ENCODE measurements around the gene TGM6. TPM values are rescaled to one million over a fixed set of nuclear protein-coding genes. Genes with fewer than 3 reads are reported as not detected.

TGM6 gene
- total RNA-seq, 4 donors from 2014 or later = not detected

- intact Hi-C loops (cut with DNase I; ENCODE audit: low total_unique reads) = no loop called here
- ATAC-seq = no peak
- Histone ChIP-seq H3K27ac (no peak overlapping the region), H3K4me3 (no peak overlapping the region), H3K27me3 (no peaks in the 10 kb centered on the region), H3K4me1 (no peaks in the 10 kb centered on the region), H3K9me3 (no peaks in the 10 kb centered on the region), H3K36me3 (peaks cover 0 to 22% of the 10 kb centered on the region in 2 donors)
- DNase-seq = no peak
- no peak for TF ChIP-seq CTCF (IDR thresholded peaks at IDR 0.05 in 4 of 5, conservative IDR thresholded peaks at IDR 0.05 in 1 of 5)
- TF ChIP-seq POLR2A (IDR thresholded peaks at IDR 0.05) = no peak
- in situ Hi-C loops (cut with MboI; ENCODE audit: low sequenced_read_pairs in 4 of 4) = loop anchor here in 1 of 4 donors (25.0 kb wide), 1 partner anchor 1344 kb away; the partner anchor contains the start of gene PSMF1
Measured at GRCh38 chr20:2455771-2456497, 75.2 kb downstream of the TGM6 start.

- Histone ChIP-seq H3K36me3 (peaks cover 0 to 53% of the 10 kb centered on the region in 2 donors), H3K4me3 (no peak overlapping the region), H3K9me3 (no peaks in the 10 kb centered on the region), H3K4me1 (no peaks in the 10 kb centered on the region), H3K27ac (no peak overlapping the region), H3K27me3 (no peaks in the 10 kb centered on the region)
- DNase-seq (no peak), ATAC-seq (no peak)
- in situ Hi-C loops (cut with MboI; ENCODE audit: low sequenced_read_pairs in 4 of 4) (loop anchor here in 1 of 4 donors (25.0 kb wide), 1 partner anchor 1347 kb away; the partner anchor contains the start of gene PSMF1), intact Hi-C loops (cut with DNase I; ENCODE audit: low total_unique reads) (no loop called here)
- TF ChIP-seq POLR2A (IDR thresholded peaks at IDR 0.05) (no peak), CTCF (IDR thresholded peaks at IDR 0.05 in 4 of 5, conservative IDR thresholded peaks at IDR 0.05 in 1 of 5) (no peak)
Measured at GRCh38 chr20:2458919-2459499, 78.3 kb downstream of the TGM6 start.

GRCh38 chr20:2459981-2460751 lies 79.5 kb downstream of the TGM6 start:
- H3K4me3 ChIP-seq = no peak overlapping the region
- no peaks in the 10 kb centered on the region for H3K27me3 ChIP-seq
- H3K36me3 ChIP-seq = peaks cover 0 to 64% of the 10 kb centered on the region in 2 donors
- H3K4me1 ChIP-seq = no peaks in the 10 kb centered on the region
- no peak for TF ChIP-seq POLR2A (IDR thresholded peaks at IDR 0.05)
- no peak overlapping the region for H3K27ac ChIP-seq
- intact Hi-C loops (cut with DNase I; ENCODE audit: low total_unique reads) (no loop called here), in situ Hi-C loops (cut with MboI; ENCODE audit: low sequenced_read_pairs in 4 of 4) (loop anchor here in 1 of 4 donors (25.0 kb wide), 1 partner anchor 1348 kb away; the partner anchor contains the start of gene PSMF1)
- DNase-seq = no peak
- no peaks in the 10 kb centered on the region for H3K9me3 ChIP-seq
- ATAC-seq = no peak

GRCh38 chr20:2460752-2461424 lies 80.2 kb downstream of the TGM6 start:
- Histone ChIP-seq H3K27ac (no peak overlapping the region), H3K4me1 (no peaks in the 10 kb centered on the region), H3K4me3 (no peak overlapping the region), H3K36me3 (peaks cover 2 to 72% of the 10 kb centered on the region in 2 donors), H3K9me3 (no peaks in the 10 kb centered on the region), H3K27me3 (no peaks in the 10 kb centered on the region)
- intact Hi-C loops (cut with DNase I; ENCODE audit: low total_unique reads) (no loop called here), in situ Hi-C loops (cut with MboI; ENCODE audit: low sequenced_read_pairs in 4 of 4) (loop anchor here in 1 of 4 donors (25.0 kb wide), 1 partner anchor 1349 kb away; the partner anchor contains the start of gene PSMF1)
- DNase-seq = no peak
- no peak for TF ChIP-seq CTCF (IDR thresholded peaks at IDR 0.05 in 4 of 5, conservative IDR thresholded peaks at IDR 0.05 in 1 of 5)
- TF ChIP-seq POLR2A (IDR thresholded peaks at IDR 0.05) = no peak
- no peak for ATAC-seq
